ENCODE measurements around the gene PNPLA2.

Gene PNPLA2, protein sequence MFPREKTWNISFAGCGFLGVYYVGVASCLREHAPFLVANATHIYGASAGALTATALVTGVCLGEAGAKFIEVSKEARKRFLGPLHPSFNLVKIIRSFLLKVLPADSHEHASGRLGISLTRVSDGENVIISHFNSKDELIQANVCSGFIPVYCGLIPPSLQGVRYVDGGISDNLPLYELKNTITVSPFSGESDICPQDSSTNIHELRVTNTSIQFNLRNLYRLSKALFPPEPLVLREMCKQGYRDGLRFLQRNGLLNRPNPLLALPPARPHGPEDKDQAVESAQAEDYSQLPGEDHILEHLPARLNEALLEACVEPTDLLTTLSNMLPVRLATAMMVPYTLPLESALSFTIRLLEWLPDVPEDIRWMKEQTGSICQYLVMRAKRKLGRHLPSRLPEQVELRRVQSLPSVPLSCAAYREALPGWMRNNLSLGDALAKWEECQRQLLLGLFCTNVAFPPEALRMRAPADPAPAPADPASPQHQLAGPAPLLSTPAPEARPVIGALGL

DNA sequence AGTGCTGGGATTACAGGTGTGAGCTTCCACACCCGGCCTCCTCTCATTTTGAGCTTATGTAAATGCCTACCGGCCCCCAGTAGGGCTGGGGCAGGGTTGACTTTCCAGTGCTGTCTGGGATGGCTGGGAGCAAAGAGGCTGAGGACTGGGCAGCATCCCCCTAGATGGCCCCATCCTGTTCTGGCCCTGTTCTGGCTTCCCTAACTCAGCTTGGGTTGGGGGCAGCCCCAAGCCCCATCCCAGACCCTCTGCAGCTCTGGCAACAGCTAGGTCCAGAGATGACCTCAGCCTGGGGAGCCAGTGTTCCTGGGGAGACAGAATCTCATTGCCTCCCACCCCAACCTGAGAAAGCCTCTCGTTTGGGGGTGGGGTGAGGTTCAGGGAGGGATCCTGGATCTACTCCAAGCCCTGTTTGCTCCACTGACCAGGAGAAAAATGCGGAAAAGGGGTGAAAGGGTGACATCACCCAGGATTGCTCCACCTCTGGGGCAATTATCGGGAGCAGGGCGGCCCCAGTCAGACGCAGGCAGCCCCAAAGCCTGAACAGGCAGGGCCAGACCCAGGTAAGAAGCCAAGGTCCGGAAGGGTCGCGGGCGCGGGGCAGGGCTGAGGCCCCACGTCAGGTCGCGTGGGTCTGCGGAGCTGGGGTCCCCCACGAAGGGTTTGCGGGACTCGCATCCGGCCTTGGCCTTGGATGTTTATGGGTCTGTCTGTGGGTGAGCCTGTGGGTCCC lies at the start of gene PNPLA2:
Gene PNPLA2 (plus strand): TSS at position 519 of the 733 bp plus-strand sequence. CDS start 805 bp downstream, outside the sequence.
- DNase-seq = no peak

DNA sequence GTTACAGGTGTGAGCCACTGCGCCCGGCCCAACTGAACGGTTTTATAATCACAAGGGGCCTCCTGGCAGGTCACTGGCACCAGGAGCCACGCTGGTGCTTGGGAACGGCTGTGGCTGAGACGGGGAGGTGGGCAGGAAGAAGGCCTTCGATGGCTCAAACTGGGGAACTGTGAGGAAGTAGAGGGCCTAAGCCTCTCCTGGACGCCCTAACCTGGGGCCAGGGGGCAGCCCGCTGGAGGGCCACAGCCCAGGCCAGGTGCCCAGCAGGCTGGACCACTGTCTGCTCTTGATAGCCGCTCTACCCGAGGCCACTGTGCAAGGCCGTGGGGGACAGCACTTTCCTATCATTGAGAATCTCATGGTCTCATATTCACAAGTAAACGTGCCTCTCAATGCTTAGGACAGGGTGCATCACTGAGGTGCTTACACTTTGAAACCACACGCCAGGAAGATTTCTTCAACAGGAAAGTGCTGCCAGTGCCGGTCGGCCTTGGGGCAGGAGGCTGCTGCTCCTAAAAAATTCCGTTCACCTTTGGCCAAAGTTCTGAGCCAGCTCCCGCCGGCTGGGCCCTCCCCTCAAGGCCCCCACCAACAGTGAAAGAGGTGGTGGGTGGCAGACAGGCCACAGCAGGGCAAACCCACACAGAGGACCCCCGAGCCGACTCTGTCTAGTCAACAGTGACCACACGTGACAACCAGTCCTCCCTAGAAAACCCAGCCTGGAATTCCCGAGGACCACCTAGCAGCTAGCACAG lies 48.6 kb upstream of the PNPLA2 start:
- no peak for DNase-seq

DNA sequence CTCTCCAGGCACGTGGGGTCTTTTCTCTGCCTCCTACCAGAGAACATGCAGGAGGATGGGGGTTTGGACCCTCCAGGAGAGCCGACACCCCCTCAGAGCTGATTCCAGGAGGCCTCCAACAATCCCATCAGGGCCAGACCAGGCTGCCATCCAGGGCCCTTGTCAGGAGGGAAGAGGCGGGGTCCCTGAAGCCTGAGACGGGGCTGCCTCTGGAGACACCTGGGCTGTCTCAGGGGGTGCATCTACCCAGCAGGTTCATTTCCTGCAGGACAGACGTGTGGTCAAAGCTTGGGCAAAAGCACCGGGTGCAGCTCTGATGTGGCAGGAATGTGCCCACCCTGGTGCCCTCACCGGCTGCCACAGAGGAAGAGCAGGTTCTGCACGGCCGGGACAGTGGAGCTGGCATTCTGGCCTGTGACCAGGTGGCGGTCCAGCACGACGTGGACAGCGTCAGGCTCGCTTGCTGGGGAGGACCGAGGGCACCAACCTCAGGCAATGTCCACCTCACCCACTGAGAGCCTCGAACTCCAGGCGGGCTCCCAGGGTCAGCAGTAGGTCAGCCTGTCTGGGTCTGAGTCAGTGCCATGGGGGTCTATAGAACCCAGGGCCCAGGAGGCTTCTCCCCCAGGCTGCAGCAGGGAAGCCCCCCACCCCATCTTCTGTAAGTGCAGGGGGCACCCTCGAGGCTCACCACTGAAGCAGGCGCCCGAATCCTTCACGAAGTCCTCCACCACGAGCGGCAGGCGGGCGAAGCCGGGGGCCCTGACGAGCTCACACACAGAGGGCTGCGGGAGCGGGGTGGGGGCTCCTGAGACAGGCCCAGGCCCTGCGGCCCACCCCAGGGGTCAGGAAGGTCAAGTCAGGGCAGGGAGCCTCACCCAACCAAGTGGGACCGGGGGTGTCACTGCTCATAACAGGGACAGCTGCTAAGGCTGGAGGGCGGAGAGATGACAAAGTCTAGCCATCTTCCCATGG lies 47.8 kb upstream of the PNPLA2 start:
- no peak for DNase-seq

DNA sequence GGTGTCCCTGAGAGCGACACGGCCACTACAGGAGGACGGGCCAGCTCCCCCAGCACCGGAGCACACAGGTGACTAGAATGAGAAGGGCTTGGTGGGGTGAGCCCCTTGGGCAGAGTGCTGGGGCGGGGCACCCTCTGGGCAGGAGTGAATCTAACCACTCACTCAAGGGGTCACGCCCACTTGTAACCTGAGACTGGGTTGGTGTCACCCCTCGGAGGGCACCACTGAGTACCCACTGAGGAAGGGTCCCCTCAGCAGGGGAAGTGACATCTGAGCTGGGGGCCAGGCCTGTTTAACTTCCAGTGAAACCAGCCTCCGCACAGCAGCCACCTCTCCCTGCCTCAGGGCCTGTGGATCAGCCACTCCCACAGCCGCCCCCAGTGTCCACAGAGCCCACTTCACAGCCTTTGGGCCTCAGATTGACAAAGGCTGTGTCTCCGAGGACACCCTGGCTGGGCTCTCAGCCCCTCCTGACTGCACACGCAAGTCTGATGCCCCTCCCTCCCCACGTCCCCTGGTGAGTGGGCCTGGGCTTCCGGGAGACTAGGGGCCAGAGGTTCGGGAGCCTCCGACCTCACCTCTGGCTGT lies 47.0 kb upstream of the PNPLA2 start:
- DNase-seq = no peak

DNA sequence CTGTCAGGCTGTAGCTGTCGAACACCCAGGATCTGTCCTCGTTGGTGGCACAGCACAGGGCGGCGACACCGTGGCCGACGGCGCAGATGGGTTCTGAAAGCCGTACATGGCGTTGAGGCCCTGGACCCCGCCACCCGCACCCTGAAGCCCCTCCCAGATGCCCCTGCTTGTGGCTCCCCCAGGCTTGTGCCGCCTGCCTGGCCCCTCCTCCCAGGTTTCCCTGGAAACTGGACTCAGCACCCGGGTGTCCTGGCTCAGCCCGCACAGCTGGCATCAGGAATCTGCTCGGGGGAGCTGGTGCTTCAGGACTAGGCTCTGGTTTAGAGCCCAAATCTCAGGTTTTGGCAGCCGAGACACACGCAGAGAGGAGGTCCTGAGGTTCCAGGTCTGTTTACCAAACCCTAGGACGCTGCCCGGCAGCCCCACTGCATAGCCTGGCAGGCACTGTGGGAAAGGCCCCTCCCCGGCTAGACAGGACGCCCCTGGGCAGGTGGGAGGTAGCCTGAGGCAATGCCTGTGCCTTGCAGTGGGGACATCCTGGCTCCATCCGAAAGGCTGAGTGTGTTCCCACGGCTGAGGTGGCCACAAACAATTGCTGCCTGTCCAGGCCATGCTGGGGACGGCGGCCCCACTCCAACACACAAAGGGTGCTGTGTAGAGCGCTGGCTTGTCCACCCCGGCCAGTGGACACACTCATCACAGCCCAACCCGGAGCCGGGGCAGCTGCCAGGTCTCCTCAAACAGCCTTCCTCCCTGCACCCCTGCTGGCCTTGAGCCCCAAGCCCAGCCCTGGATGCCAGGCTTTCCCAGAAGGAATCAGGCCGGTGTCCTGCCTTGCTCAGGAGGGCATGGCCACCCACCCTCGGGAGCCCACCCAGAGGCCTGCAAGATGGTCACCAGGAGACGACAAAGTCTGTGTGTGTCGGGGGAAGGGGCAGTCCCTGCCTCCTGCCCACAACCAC lies 46.0 kb upstream of the PNPLA2 start:
- no peak for DNase-seq

DNA sequence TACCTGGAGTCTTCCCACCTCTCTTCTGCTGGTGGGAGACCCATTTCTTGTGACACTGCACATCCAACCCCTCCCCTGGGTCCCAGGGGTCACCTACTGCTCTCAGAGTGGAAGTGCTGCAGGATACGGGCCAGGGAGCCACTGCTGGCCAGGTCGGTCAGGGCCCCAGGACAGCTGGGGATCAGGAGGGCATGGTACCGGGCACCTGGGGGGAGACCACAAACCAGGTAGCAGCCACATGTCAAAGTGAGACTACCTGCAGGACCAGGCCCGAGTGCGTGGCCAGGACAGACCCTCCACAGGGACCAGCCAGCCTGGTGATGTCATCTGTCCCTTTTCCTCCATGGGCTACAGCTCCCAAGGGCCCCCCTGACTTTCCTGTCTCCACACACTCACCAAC lies 45.3 kb upstream of the PNPLA2 start:
- no peak for DNase-seq

DNA sequence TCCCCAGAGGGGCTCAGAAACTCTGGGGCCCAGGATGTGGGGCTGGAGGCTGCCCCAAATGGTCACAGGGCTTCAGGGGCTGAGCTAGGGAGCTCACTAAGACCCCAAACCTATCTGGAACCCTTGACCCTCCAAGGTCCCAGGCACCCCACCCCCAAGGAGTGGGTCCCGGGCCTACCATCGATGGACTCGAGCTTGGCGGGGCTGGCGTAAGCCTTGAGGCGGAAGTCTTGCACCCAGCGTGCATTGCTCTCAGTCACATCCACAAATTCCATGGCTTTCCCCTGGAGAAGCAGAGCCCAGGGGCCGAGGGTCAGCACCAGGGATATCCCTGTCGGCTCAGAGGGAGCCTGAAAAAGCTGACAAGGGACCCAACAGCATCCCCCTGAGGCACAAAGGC lies 44.9 kb upstream of the PNPLA2 start:
- DNase-seq = no peak

DNA sequence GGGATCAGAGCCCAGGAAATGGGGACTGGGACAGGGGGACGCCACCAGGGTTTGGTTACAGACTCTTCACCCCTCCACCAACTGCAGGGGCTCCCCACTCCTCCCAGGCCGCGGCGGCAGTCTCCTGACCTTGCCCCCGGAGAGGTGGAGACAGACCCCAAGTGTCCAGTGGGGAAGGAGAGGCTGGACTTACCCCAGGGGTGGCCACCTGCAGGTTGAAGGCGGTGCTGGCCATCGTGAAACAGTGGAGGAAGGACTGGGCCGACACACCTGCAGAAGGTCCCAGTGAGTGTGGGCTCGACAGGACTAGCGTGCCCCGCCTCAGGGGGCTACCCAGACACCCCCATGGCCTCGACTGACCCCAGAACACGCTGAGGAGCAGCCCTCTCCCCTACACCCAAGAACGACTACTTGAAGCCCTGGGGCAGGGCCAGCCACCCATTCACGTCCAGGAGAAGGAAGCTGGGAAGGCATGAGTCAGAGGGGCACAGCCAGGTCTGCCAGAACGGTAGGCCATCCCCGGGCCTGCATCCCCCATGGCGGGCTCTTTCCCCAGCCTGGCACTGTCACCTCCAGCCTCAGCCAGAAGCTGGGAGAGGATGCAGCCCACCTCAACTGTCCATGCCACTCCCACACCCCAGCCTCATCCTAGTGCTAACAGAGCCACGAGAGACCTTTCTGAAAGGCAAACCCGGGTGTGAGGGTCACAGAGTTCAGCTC lies 43.7 kb upstream of the PNPLA2 start:
- no peak for DNase-seq

DNA sequence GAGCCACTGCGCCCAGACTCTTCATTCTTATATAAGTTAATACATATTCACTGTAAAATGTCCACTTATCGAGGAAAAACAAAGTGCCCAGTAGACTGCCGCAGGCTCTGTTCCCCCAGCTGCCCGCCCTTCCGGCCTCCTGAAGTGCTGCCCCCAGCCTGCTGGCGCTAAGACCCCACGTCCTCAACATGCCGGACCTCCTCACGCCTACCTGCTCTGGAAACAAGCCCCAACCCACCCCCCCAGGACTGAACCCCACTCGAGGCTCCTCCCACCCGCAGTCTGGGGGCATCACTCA lies 42.5 kb upstream of the PNPLA2 start:
- no peak for DNase-seq

DNA sequence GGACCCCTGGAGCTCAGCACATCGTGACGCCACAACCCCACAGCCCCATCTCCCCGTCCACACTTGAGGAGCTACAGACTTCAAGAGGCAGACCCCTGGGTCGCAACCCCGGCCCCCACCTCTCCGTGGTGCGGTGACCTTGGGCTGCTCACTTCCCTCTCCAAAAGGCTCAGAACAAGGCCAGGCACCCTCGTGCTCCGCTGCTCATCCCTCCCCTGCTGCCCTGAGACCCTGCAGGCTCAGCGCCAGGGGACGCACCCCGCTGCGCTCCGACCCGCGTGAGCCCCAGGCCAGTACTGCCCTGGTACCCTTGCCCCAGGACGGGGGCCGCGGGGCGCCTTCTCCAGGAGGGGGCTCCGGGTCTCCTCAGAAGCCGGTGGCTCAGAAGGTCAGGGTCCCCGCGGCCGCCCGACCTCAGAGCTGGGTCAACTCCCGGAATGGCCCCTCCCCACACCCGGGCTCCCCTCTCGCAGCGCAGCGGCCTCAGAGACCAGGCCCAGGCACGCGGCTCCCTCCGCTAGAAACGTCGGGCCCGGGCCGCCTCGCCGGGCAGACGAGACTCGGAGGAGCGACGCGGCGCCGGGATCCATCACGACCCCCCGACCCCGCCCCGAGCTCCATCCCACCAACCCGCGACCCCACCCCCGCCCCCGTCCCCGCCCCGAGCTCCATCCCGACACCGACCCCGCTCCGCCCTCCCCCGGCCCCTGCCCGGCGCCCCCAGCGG lies 42.0 kb upstream of the PNPLA2 start:
- DNase-seq = peak; percentile 49

DNA sequence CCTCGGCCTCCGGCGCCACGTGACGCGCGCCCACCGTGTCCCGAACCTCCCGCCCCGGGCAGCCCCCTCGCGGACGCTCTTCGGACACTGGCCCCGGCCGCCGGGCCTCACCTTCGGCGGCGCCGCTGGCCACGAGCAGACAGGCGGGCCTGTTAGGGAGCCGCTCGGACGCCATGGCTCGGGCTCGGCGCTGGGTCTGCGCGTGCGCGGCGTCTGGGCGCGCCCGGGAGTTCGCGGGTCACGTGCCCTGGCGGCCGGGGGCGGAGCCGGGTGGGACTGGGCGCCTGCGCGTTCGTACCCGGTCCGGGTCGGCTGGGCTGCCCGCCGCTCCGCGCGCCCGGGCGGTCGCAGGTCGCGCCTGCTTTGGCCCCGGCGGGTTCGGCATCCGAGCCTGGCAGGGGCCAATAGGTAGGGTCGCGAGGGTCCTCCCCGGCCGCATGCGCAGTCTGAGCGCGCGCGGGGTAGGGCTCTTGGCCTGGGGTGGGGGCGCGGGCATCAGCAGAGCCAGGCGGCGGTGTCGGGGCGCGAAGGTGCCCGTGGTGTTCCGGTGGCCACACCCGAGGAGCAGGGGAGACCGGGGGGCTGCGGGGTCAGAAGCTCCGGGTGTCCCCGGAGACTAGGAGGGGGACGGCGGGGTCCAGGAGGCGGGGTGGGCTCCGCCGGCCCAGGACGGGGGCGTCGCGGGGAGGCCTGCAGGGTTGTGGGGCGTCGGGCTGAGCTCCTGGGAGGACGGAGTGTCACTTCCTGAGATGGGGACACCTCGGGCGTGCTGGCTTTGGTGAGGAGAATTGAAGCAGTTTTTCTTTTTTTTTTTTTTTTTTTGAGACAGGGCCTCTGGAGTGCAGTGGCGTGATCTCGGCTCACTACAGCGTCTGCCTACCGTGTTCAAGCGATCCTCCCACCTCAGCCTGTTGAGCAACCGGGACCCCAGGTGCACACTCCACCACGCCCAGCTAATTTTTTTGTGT lies 41.1 kb upstream of the PNPLA2 start, which contains the start of gene GATD1:
Gene GATD1 (minus strand): TSS at position 200 of the 968 bp plus-strand sequence. CDS start 25 bp downstream, at position 175.
- peak; percentile 92 for DNase-seq

DNA sequence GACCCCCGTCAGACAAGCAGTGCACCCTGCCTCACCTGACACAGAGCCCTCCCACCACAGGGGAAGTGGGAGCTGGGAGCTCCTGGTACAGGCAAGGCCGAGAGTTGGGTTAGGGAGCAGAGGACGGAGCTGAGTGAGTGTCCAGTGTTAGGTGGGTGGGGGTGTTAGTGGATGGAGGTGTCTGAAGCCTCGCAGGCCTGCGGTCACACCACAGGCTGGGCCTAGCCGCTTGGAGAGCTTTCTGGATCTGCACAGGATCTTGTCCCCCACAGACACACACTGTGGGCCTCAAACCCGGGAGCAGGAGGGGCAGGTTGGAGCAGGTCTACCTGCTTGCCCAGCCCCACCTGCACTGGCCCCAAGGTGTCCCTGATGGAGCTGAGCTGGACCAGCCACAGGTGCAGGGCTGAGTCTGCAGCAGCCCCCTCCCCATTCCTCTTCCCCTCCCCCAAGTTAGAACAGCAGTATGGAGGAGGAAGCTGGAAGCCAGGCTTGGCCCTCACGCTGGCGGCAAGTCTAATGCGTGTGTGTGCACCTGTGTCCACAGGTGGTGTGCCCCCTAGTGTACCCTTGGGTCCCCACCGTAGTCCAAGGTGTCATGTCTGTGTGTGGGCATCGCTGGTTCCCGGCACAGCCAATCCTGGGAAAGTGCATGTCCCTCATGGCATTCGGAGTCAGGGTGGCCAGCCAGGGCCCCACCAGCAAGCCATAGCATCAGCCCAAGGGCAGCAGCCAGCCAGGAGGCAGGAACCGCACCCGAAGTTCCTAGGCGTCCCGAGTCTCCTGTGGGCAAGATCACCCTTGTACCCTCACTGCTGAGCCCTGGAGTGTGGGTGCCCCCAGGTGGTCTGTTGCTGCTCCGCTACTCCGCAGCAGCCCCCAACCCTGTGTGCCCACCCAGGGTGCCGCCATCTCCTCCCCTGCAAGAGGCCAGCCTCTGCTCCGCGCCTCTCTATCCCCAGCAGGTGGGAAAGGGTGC lies 39.4 kb upstream of the PNPLA2 start:
- DNase-seq = no peak

DNA sequence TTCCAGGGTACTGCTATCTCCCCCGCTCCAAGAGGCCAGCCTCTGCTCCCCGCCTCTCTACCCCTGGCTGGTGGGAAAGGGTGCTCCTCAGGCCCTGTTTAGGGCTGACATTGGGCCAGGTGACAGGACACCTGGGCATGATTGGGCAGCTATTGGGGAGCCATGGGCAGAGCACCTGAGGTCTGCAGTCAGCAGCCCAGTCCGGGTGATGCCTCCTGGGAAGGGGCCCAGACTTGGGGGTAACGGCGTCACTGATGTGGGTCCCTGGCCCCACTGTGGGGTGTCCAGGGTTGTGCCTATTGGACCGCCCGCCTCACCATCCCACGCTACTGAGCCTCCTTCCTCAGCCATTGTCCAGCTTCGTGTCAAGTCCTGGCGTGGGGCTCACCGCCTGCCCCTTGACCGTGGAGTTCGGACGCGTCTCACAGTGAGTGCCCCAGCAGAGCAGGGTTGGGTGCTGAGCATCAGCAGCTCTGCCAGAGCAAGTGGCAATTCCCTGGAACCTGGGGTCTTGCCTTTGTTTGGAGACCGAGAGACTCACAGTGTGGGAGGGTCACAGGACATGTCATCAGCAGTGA lies 38.7 kb upstream of the PNPLA2 start:
- no peak for DNase-seq

DNA sequence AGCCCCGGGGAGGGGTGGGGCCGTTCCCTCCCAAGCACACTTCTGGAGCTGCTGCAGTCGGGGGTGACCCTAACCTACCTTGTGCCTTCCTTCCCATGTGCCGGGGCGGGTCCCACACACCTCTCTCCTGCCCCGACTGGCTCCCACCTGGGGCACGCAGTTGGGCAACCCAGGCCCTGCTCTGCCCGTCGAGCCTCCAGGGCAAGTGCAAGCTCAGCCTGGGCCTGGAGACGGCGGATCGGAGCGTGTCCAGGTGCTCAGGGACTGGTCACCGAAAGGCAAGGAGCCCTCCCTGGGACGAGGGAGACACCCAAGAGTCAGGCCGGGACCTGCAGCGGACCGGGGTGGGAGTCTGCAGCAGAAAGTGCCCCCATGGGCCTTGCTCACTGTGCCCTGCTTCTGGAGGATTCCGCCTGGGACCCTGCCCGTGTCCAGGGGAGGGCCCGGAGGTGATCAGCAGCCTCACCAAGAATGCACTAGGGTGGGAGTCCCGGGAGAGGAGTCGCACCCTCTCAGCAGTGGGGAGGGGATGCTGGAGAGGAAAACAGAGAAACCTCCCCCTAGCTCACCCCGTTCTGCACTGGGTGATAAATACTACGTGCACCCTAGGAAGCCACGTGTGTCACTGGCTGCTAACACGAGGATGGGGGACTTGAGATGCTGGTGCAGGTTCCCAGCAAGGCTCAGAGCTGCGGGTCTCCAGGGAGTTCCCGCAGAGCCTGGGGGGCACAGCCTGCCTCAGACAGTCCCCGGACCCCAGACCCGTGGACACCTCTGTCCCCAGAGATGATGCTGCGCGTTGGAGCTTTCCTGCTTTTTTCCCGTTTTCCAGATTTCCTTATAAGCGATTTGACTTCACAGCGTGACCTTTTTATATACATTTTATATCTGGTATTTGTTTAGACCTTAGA lies 36.2 kb upstream of the PNPLA2 start:
- no peak for DNase-seq

DNA sequence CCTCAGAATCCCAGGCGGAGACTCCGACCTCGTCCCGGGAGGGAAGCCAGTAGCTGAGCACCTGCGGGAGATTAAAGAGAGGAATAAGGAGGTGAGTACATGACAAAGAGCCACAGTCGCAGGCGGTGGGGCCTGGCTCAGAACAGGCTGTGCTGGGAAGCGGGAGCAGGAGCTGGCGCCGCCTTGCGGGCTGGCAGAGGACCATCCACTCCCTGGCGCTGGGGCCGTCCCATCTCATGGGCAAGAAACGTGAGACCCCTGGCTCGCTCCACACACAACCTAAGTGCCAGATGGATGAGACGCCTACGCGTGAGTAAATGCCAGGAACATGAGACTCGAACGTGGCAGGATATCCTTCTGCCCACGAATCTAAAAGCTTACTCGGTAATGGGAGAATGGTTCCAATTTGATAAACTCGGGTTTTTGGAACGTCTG lies 35.1 kb upstream of the PNPLA2 start:
- no peak for DNase-seq
